SKM-1 (cell line): Measurements from ENCODE around the gene FHIT.

Experiments
- DNase-seq: peaks from one replicate; lab custom pipeline; 2025; ENCODE audit not compliant: unreplicated experiment; lab: John Stamatoyannopoulos, UW

The FHIT gene

GRCh38 chr3:59791774-59792308 lies 1459.4 kb downstream of the FHIT start:
- no peak for DNase-seq

GRCh38 chr3:59790241-59790640 lies 1461.0 kb downstream of the FHIT start:
- DNase-seq = no peak

- DNase-seq = no peak
Measured at GRCh38 chr3:59788801-59789200, 1462.5 kb downstream of the FHIT start.

- DNase-seq = no peak
Measured at GRCh38 chr3:59788133-59788532, 1463.1 kb downstream of the FHIT start.

- no peak for DNase-seq
Measured at GRCh38 chr3:59786374-59786773, 1464.9 kb downstream of the FHIT start.

- no peak for DNase-seq
Measured at GRCh38 chr3:59784164-59784563, 1467.1 kb downstream of the FHIT start.

- DNase-seq = no peak
Measured at GRCh38 chr3:59783468-59783988, 1467.7 kb downstream of the FHIT start.

- DNase-seq = no peak
Measured at GRCh38 chr3:59782664-59783063, 1468.6 kb downstream of the FHIT start.

GRCh38 chr3:59780209-59780608 lies 1471.0 kb downstream of the FHIT start:
- no peak for DNase-seq

- no peak for DNase-seq
Measured at GRCh38 chr3:59779260-59779659, 1472.0 kb downstream of the FHIT start.

- no peak for DNase-seq
Measured at GRCh38 chr3:59777667-59778077, 1473.6 kb downstream of the FHIT start.

- no peak for DNase-seq
Measured at GRCh38 chr3:59777066-59777465, 1474.2 kb downstream of the FHIT start.

GRCh38 chr3:59775761-59776325 lies 1475.4 kb downstream of the FHIT start:
- no peak for DNase-seq

- no peak for DNase-seq
Measured at GRCh38 chr3:59775106-59775505, 1476.1 kb downstream of the FHIT start.

- no peak for DNase-seq
Measured at GRCh38 chr3:59774634-59775033, 1476.6 kb downstream of the FHIT start.

- DNase-seq = no peak
Measured at GRCh38 chr3:59774000-59774399, 1477.3 kb downstream of the FHIT start.

- no peak for DNase-seq
Measured at GRCh38 chr3:59772416-59773408, 1478.5 kb downstream of the FHIT start.

GRCh38 chr3:59771768-59772181 lies 1479.5 kb downstream of the FHIT start:
- no peak for DNase-seq

- no peak for DNase-seq
Measured at GRCh38 chr3:59769127-59769750, 1482.0 kb downstream of the FHIT start.

GRCh38 chr3:59766200-59766872 lies 1484.9 kb downstream of the FHIT start:
- DNase-seq = no peak

- no peak for DNase-seq
Measured at GRCh38 chr3:59764171-59764570, 1487.1 kb downstream of the FHIT start.
